Progenitor cell of endocrine pancreas (in vitro differentiated cells): ENCODE data around the gene STEAP1B. TPM values are rescaled to one million over a fixed set of nuclear protein-coding genes. Genes with fewer than 3 reads are reported as not detected.

ENCODE experiments used
- DNase-seq: peaks from one replicate; pipeline ENCODE4 v3.0.0; 2021; ENCODE audit warnings: low spot score; ENCODE audit not compliant: unreplicated experiment
- H3K27ac Mint-ChIP-seq: 2 replicates; pipeline ENCODE4 v1.8.0; 2021; ENCODE audit warnings: mild to moderate bottlenecking, moderate library complexity, mixed read lengths
- H3K27me3 Mint-ChIP-seq: 2 replicates; pipeline ENCODE4 v1.8.0; 2021; ENCODE audit warnings: mixed read lengths
- H3K36me3 Mint-ChIP-seq: 2 replicates; pipeline ENCODE4 v1.8.0; 2022; ENCODE audit warnings: mixed read lengths; ENCODE audit not compliant: insufficient read depth
- H3K4me1 Mint-ChIP-seq: 2 replicates; pipeline ENCODE4 v1.8.0; 2021; ENCODE audit warnings: low read depth, mixed read lengths
- H3K4me3 Mint-ChIP-seq: 2 replicates; pipeline ENCODE4 v1.8.0; 2021; ENCODE audit warnings: low read depth, mild to moderate bottlenecking, moderate library complexity, mixed read lengths
- H3K9me3 Mint-ChIP-seq: 2 replicates; pipeline ENCODE4 v1.8.0; 2021; ENCODE audit warnings: low read depth, mixed read lengths
- CTCF ChIP-seq: fragments of 200-600 bp; sonication (generic); IDR thresholded peaks from one replicate; pipeline ENCODE4 v1.5.0; 2021; ENCODE audit warnings: antibody characterized with exemption, mild to moderate bottlenecking; ENCODE audit not compliant: unreplicated experiment
- total RNA-seq: library from RNA; stranded (reverse); gene quantifications from 2 replicates; pipeline ENCODE4 v1.2.1, GENCODE V29; 2021

The STEAP1B gene
- total RNA-seq, 1 donor from 2014 or later: 0.89 TPM

DNA sequence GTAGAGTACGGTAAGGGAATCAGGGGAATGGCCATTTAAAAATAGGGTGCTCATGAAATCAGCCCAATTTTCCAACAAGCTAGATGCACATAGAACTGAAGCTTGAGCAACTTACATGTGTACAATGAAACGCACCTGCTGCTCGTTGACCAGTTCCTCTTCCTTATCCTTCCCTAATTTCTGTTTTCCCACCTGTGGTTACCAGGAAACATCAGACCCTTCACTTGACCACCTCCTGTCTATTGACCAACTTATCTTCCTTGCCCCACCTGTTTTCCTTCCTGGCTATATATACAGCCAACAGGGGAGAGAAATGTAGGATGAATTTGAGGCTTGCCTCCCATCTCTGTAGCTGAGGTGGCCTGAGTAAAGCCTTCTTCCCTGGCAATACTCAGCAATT is 105.2 kb downstream of the STEAP1B start:
- H3K9me3 Mint-ChIP-seq: no peaks in the 10 kb centered on the region
- H3K4me1 Mint-ChIP-seq: peaks cover 27% of the 10 kb centered on the region
- no peak for DNase-seq
- no peaks in the 10 kb centered on the region for H3K36me3 Mint-ChIP-seq
- TF ChIP-seq CTCF: no peak
- no peak overlapping the region for H3K27ac Mint-ChIP-seq
- H3K27me3 Mint-ChIP-seq: peaks cover 24% of the 10 kb centered on the region
- H3K4me3 Mint-ChIP-seq: no peak overlapping the region

DNA sequence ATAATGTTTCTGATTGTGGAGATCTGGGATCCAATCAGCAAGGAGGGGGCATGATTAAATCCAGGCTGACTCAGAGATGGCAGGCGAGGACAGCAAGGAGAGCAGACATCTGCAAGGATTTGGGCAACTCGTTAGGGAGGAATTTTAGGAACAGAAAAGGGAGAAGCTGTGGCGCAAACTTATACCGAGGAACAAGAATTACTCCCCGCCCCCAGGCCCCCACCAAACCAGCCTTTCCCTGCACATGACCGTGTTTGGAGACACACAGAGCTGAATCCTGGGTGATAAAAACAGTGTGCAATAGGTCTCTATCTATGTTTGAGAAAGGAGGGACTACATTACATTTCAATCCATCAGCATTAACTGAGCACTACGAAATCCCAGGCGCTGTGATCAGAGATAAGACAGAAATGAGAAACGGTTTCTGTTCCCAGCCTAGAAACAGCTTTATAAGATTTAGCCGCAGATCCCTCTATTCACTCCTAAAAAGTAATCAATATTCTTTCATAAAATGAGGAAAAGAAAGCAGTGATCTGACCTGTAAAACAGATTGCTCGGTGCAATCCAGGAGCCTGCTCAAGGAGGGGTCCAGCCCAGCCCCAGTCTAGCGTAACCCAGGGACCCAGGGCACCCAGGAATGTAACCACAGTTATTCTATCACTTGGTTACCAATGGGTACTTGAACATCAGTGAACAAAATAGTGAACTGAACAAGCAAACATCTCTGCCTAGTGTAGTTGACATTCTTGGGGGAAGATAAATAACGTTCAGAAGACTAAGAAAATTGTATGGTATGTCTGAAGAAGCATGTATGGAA is 105.9 kb downstream of the STEAP1B start:
- peaks cover 27% of the 10 kb centered on the region for H3K4me1 Mint-ChIP-seq
- no peak for TF ChIP-seq CTCF
- H3K9me3 Mint-ChIP-seq: no peaks in the 10 kb centered on the region
- peak overlapping the region; percentile 65 for H3K27ac Mint-ChIP-seq
- H3K36me3 Mint-ChIP-seq: no peaks in the 10 kb centered on the region
- peak overlapping the region; percentile 17 for H3K4me3 Mint-ChIP-seq
- peaks cover 23% of the 10 kb centered on the region for H3K27me3 Mint-ChIP-seq
- no peak for DNase-seq

- no peaks in the 10 kb centered on the region for H3K9me3 Mint-ChIP-seq
- H3K4me1 Mint-ChIP-seq: peaks cover 25% of the 10 kb centered on the region
- DNase-seq: no peak
- TF ChIP-seq CTCF: no peak
- H3K4me3 Mint-ChIP-seq: no peak overlapping the region
- peaks cover 4% of the 10 kb centered on the region for H3K27me3 Mint-ChIP-seq
- no peaks in the 10 kb centered on the region for H3K36me3 Mint-ChIP-seq
- H3K27ac Mint-ChIP-seq: no peak overlapping the region
These were observed 109.5 kb downstream of the STEAP1B start for GRCh38 chr7:22390516-22390915.

GRCh38 chr7:22389892-22390291 is 110.1 kb downstream of the STEAP1B start:
- Mint-ChIP-seq H3K9me3 (no peaks in the 10 kb centered on the region), H3K4me1 (peaks cover 20% of the 10 kb centered on the region), H3K36me3 (no peaks in the 10 kb centered on the region), H3K27ac (no peak overlapping the region), H3K27me3 (peaks cover 7% of the 10 kb centered on the region), H3K4me3 (no peak overlapping the region)
- no peak for DNase-seq
- no peak for TF ChIP-seq CTCF

DNA sequence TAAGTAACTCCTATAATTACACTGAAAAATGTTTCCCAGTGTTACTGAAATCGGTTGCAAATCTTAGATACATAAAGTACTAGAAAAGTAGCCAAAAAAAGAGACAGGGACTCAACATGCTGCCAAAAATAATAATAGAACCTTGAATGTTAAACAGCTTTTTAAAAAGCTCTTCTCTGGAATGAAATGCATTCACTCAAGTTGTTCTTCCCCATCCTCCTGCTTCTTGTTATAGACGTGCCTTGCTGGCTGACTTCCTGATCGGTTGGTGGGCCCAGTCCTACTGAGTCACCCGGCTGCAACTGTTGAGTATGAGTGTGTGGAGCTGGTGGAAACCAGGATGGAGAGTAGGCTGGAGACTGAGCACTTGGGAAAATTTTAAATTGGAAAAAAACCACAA is 112.4 kb downstream of the STEAP1B start:
- Mint-ChIP-seq H3K27ac (no peak overlapping the region), H3K27me3 (peaks cover 8% of the 10 kb centered on the region)

More for the DNA sequence above, 112.4 kb downstream of the STEAP1B start:
- H3K9me3 Mint-ChIP-seq: no peaks in the 10 kb centered on the region
- H3K4me1 Mint-ChIP-seq: peaks cover 3% of the 10 kb centered on the region
- no peak for DNase-seq
- no peak for TF ChIP-seq CTCF
- no peaks in the 10 kb centered on the region for H3K36me3 Mint-ChIP-seq
- H3K4me3 Mint-ChIP-seq: no peak overlapping the region
